ENCODE results near the gene SRI.

Gene SRI

DNA sequence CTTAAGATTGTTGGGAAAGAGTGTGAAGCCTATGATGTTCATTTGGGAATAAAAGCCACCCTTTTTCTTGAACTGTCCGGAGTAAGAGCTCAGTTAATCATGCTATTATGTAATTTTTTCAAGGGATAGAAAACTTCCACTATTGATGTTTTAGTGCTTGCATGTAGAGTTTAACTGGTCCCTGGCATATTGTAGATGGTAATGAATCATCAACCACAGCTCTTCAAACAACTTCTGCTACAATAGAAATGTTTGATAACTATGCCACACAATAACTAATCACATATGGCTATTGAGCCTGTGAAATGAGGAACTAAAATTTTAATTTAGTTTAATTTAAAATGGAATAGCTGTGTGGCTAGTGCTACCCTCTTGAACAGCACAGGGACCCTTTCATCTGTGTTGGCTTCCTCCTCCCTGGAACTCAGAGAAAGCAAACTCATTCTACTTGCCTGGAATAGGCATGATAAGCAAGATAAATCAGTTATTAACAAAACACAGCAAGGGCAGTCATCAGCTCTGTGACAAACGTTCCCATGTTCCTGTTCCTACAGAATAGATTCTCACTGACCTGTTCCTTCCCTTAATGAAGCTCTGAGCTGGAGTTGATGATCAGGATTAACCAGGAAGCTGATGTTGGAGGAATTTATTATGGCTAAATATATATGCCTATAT, 4.9 kb upstream of the SRI start:
- FAIRE-seq: no peak

DNA sequence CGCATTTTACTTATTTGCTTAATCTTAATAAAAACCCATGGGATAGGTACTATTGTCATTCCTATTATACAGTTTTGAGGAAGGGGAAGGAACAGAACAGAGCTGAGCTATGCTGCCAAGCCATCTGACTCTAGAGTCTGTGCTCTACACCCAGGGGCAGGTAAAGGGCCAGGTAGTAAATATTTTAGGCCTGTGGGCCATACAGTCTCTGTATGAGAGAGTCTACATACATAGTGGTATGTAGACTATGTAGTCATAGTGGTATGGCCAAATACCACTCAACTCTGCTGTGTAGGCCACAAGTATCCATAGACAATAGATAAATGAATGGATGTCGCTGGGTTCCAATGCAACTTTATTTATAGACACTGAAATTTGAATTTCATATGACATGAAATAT, 3.4 kb upstream of the SRI start:
- no peak for FAIRE-seq

DNA sequence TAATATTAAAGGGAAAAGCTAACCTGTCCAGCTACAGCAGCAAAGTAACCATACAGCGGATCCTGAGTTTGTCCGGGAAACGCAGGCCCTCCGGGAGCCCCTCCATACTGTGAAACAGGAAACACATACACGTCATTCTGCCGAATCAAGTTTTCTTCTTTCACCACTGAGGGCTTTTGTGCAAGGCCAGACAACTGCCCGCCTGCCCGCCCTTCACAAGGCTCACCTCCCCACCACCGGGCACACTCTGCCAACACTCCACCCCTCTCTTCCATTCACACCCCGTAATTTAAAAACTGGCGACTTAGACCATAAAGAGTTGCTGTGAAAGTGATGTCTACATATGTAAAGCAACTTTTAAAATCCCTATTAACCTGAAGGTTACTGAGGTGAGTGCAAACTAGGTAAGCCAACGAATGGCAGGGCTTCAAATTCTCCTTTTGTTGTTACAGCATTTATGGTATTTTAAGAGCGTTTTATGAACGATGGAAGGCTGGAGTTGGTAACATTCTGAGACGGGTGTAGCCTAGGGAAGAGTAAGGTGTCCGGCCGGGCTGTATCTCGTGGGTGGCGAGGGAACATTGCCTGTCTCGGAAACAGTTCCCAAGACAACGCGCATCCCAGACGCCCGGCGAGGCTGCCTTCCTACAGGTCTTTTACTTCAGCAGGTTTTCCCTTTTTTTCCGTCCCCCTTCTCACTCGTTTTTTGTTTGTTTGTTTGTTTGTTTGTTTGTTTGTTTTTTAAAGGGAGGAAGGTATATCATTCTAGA, 817 bp downstream of the SRI start:
- FAIRE-seq: no peak

DNA sequence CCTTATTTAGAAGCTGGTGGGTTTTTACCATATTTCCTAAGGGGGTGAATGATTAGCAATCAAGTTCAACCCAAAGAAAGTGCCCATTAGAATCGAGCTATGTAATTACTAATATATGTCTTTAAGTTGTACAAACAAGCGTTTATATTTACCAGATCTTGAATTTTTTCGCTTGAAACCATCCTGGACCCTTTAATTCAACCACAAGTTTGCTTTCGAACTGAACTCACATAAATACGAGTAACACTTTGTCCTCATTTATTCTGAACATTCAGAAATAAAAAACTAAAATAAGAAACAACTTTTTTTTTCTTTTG, 1.5 kb downstream of the SRI start:
- FAIRE-seq: no peak

DNA sequence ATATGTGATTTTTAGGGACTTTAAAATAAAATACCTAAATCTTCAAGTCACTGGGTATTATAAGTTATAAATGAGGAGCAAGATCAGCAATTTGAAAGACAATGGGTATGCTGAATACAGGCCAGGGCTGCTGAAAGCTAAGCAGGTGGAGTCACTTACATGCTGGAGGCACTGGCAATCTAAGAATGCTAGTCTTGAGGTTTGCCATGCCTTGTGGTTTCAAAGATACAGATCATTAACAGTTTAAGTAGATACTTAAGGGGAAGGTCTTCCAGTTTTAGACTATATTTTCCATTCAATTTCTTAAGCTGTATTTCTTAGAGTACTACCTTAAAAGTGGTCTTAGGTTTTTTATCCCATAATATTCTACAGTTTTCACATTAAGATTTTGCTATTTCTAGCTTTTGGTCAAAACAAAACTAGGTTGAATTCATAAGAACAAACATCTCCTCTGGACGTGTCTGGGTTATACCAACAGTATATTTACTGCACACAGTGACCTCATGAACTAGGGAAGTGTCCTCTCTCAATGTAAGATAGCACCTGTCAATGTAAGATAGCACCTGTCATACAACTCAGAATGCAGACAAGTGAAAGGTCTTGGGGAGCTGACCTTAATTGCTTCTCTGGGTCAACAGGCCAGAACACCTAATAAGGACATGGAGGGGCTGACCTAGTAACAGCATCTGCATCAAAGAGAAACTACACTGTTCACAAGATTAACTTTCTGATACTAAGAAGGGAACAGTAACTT, 2.0 kb downstream of the SRI start:
- no peak for FAIRE-seq

DNA sequence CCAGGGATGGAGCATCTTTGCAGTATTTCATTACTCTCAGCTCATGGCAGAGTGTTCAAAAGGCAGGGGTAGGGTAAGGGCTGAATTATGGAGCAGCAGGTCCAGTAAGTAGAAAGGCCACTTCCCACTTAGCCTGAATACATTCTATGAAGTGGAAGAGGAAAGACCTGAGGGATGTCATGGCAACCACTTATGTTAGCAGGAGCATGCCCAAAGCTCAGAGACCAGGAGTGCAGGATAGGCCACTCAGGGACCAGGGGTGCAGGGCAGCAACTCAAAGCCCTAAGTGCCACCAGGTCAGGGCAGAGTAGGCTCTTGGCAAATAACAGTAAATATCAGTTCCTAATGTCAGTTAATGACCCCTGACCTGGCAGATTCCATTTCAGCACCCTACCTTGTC, 3.6 kb downstream of the SRI start:
- no peak for FAIRE-seq

DNA sequence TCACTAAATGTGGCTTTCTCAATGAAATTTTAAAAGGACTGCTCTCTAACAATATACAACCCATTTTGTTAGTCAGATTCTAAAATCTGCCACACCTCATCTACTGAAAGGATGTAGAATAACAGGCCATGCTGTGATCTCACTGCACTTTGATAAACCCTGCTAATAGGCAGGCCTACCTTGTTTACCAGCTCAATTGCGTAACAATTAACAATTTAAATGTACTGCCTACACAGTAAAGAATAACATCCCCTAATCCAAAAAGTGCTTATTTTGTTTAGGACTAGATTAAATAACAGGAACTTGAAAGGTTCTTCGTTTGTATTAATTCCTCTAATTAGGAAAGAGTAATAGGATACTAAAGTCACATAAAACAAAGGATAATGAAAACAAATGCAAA, 4.5 kb downstream of the SRI start:
- FAIRE-seq: no peak

DNA sequence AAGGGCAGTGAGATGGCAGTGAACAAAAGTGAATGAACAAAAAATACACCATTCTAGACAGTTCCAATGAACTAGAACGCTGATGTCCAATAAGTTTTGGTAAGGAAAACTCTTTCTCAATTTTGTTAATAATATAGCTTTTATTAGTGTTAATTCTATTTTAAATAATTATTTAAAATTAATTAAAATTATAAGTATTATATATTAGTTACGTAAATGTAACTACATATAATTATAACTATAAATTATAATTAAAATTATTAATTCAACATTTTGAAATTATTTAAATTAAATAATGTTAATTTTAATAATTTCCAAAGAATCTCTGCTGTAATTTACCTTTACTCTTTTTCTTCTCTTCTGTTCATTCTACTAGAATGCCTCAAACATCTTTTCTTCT, 5.4 kb downstream of the SRI start:
- FAIRE-seq: peak; percentile 64

DNA sequence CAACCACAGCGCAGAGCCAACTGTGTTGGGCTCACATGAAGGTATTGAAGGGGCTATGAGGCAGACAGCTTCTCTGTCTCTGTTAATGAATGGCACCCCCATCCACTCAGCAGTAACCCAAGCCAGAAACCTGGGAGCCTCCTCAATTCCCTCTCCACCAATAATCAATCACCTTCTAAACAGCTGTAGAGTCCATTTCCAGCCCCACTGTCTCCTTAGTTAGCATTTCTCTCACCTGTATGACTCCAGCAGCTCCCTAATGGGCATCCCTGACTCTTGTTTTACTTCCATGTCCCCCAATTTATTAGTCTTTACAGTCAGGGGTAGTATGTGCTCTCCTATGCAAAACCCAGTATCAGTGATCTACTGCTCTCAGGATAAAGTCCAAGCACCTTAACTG, 6.9 kb downstream of the SRI start:
- no peak for FAIRE-seq

DNA sequence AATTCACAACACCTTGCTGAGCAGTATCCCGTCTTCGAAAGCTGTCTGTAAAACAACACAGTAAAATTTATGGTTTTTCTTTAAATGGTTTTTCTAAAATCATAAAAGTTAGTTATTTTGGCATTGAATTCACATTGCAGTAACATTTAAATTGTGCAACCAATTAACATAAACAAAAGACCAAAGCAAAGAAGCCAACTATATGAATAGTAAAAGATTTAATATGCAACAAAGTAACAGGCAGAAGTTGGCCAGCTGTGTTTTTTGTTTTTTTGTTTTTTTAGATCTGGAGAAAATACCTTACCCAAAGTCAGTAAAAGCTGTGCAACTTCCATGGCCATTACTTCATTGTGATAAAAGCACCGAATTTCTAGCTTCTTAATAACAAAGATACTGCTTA, 11.3 kb downstream of the SRI start:
- no peak for FAIRE-seq

DNA sequence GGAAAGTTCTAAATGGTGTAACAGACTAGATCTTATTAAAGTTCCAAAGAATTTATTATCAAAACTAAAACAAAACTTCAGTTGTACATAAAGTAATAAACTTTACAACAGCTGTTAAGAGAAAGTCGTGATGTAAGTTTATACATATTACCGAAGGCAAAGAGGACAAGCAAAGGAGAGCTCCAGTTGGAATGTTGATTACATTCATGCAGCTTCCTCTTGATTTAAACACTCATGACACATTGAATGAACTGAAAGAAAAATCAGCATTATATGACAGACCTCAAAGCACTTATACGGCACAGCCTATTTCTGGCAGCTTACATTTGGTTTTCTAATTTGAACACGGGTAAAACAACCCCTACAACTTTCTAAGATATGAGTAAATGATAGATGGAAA, 13.6 kb downstream of the SRI start:
- FAIRE-seq: no peak

DNA sequence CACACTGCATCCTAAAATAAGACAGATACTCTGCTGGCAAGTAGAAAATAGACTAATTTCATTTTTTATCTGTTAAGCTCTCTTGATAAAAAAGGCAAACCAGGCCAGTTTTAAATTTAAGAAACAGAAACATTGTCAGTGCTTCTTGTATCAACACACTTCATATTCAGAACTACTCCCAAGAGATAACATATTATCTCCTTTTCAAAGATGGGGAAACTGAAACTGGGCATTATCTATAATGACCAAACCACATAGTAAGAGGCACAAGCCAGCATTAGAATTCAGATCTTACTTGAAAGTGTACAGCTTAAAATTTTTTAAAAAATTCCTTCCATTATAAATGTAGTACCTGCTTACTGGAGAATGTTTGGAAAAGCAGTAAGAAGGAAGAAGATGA, 14.7 kb downstream of the SRI start:
- FAIRE-seq: no peak

DNA sequence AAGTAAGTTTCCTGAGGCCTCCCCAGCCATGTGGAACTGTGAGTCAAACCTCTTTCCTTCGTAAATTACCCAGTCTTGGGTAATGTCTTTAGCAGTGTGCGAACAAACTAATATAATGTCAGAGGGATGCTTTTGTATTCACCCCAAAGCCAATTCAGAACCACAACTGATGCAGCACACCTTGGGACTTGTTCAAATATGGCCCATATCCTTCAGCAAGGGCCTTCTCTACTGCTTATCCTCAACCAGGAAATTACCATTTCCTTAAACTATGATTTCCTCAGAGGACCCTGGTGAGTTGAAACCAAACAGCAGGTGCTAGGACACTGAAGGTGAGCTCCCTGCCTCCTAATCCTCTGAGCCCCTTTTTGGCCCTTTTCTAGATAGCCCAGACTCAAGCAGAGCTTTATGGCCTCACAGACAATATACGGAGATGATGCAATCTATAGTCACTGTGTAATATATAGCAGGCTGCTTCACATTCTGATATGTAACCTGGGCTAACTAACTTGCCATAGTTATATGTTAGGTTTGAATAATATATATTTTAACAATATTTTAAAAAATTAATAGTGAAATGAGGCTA, 15.2 kb downstream of the SRI start:
- no peak for FAIRE-seq

DNA sequence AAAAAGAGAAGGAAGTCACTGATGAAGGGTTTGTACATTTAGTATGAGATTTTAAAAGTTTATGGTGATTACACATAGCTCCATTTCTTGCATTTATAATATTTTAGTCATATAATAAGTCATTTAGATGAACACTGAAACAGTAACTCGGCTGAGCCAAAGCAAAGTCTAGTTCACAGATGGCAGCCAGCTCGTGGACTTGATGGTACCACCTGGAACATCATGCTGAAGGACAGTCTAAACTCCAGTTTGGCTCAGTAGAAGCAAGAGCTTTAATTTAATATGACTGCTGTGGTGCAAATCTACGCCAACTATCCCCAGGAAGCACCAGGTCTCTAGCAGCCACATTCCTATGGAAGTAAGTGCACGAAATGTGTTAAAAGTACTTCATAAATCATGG, 16.4 kb downstream of the SRI start:
- FAIRE-seq: no peak

DNA sequence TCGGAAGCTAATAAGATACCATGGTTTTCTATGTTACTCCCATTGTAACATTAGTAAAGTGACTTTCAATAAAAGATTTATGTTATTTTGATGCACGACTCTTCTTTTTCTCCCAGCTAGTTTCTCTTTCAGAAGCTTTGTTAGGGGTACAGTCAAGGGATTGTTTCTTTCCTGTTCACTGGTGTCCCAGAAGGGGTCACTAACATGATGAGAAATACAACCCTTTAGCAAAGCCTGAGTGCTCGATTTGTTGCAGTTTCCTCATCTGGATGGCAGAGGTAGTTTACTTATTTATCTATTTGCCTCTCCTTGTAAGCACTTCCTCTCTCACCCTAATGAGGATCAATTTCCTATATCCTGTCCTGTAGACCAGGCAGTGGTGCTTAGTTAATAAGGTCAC, 17.0 kb downstream of the SRI start:
- no peak for FAIRE-seq

DNA sequence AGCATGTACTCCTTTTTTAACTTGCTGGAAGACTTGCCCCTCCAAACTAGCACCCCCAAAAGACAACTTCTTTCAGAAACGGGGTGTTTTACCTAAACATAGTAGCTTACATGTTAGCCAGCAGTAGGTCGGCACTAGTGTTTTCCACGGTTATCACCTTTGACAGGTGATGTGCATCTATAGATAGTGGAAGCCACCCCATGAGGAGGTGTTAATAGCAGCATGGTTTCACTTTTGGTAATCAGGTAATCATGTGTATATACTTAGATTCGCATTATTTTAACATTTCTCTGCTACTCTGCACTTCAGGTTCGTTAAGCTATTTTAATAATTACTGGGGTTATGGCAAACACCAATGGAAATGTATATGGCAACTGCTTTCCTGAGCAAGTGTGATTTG, 17.6 kb downstream of the SRI start:
- no peak for FAIRE-seq

DNA sequence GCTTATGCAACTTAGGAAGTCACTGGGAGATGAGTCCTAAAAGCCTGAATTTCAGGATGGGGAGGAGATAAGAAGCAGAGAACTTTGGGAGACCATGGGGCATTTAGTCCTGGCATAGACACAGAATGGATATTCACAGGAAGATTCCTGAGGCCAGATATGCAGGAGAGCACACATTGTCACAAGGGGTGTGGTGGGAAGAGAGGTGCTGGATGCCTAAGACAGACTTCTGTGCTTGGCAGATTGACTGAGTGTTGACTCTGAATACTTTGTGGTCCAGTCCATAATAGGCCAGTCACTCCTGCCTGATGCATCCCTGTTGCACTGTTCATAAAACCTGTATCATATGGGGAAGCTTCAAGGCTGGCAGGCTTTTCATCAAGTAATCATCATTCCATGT, 18.5 kb downstream of the SRI start:
- FAIRE-seq: no peak

DNA sequence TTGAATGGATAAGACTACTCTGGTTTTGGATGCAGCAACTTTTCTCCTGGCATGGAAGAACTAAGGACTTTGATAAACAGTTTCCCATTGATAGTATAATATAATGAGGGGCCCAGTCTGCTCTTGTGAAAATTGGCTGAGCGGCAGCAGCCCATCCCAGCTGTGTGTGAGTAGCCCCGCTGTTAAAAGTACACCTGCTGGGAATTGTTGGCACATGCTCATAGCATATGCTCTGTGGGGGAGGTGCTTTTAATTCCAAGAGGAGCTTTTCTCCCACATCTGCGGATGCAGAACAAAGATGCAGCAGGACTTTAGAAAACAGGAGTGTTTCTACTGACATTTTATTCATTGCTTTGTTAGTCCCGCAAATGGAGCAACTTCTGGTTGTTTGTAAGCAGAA, 19.0 kb downstream of the SRI start:
- FAIRE-seq: no peak

DNA sequence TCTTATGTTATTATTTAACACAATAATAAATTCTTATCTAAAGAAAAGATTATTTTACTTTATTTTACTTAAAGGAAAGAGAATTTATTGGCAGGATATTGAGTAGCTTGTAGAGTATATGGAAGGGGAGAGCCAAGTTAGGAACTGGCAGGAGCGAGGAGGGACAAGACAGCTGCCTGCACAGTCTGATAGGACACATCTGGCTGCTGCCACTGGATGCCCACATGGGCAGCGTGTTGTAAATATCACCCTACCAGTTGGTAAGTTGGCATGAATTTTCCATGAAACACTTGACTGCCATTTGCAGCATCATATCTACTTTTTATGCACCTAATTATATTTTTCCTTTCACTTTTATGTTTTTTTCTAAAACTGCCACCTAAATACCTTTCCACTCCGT, 19.6 kb downstream of the SRI start:
- no peak for FAIRE-seq

DNA sequence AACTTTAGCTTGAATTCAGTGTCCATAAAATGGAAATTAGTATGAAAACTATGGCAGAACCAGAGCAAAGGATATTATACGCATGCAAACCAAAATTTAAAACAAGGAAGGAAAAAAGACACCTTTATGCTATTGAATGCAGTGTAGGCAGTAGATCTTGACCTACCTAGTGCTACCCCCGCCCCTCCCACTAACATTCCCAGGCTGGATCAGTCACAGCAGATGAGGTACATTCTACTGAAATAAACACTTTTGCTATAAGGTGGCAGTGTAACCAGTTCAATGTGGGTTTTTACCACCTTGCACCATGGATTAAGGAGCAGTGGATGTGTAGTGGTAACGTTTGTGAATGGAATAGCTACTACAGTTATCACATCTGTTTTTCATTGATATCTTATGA, 27.9 kb downstream of the SRI start:
- FAIRE-seq: no peak

DNA sequence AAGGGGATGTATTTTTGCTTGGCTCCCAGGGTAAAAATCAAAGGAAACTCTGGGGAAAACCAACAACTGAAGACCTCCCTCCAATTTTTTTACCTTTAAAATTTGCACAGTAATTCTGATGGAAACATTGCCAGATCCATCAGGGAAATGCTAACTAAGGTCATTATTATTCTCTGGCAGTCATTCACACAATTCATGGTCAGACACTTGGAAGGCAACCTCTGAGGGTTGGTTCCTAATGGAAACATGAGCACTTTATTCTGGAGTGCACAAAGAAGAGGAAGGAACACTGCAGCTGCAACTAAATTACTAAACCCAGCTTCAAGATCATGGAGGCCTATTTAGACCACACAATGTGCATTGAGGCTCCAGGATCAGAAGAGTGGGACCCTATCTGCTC, 34.2 kb downstream of the SRI start:
- FAIRE-seq: no peak

DNA sequence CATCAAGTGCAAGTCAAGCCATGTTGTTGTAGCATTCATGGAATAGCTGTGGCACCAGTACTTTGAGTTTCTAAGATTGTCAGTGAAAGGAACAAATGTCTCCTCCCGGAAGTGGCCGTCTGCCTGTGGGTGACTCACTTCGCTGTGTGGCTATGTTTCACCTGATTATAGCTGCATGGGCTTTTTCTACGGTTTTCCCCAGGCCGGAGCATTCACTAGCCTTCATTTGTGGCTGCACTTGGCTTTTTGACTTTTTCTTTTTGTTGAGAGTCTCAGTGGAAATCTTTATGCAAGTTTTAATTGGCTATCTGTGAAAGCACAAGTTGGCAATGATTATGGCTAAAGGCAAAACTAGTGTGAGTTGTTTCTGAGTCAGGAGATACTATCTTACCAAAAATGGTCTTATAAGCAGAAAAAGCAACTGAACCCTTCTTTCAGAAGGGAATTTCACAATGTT, 35.0 kb downstream of the SRI start:
- no peak for FAIRE-seq

DNA sequence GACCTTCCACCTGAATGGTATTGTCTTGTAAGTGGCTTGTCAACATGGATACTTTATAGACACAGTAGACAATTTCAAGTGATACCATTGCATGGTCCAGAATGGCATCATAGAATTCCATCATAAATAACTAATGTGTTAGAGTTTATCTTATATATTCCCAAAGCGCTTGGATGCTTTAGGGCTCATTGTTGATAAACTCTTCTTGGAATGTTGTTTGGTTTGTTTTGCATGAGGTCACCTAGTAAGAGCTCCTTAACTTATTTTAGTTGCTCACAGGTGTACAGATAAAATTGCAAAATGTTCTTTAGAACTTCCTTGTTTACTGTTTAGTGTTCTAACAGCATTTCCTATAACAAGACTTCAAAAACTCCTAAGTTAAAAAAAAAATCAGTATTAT, 36.8 kb downstream of the SRI start:
- no peak for FAIRE-seq

DNA sequence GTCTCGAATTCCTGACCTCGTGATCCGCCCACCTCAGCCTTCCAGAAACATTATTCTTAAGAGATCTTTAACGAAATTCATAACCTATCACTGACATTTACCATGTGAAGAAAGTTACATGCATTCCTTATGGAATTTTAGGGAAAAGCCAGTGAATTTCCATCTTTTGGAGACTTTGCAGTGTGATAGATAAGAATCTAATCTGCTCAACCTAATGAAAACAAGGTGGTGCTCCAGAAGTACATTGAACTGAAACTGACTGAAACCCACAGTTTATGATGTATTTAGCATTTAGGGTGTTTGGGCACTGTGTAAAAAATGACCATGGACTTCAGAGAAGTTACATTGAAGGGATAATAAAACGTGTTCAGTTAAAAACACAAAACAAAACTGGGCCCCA, 43.6 kb downstream of the SRI start:
- no peak for FAIRE-seq

Data from endometrium (tissue), 2 donors.